ENCODE measurements around the gene CCIN.

DNA sequence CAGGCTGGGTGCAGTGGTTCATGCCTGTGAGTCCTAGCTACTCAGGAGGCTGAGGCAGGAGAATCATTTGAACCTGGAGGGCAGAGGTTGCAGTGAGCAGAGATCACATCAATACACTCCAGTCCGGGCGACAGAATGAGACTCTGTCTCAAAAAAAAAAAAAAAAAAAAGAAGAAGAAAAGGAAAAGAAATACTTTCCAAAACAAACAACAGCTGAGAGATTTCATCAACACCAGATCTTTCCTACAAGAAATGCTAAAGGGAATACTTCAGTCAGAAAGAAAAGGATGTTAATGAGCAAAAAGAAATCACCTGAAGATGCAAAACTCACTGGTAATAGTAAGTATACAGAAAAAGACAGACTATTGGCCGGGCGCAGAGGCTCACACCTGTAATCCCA is 8.4 kb downstream of the CCIN start:
- TF ChIP-seq EZH2phosphoT487 (conservative IDR thresholded peaks at IDR 0.05; ENCODE audit: low read length) (no peak), CTCF (IDR thresholded peaks at IDR 0.05; ENCODE audit: insufficient read depth, low read length, poor library complexity, severe bottlenecking) (no peak)
